ENCODE results near the gene NEK1.

The NEK1 gene

GRCh38 chr4:169366821-169367220, 245.6 kb downstream of the NEK1 start:
- H3K36me3 Mint-ChIP-seq (ENCODE audit: low read depth): no peaks in the 10 kb centered on the region
- H3K9me3 Mint-ChIP-seq: peaks cover 16% of the 10 kb centered on the region
- H3K4me3 Mint-ChIP-seq: no peak overlapping the region
- H3K4me1 Mint-ChIP-seq: no peaks in the 10 kb centered on the region
- no peak overlapping the region for H3K27ac Mint-ChIP-seq
- TF ChIP-seq, protein P1, sequence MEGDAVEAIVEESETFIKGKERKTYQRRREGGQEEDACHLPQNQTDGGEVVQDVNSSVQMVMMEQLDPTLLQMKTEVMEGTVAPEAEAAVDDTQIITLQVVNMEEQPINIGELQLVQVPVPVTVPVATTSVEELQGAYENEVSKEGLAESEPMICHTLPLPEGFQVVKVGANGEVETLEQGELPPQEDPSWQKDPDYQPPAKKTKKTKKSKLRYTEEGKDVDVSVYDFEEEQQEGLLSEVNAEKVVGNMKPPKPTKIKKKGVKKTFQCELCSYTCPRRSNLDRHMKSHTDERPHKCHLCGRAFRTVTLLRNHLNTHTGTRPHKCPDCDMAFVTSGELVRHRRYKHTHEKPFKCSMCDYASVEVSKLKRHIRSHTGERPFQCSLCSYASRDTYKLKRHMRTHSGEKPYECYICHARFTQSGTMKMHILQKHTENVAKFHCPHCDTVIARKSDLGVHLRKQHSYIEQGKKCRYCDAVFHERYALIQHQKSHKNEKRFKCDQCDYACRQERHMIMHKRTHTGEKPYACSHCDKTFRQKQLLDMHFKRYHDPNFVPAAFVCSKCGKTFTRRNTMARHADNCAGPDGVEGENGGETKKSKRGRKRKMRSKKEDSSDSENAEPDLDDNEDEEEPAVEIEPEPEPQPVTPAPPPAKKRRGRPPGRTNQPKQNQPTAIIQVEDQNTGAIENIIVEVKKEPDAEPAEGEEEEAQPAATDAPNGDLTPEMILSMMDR (IDR thresholded peaks at IDR 0.05; ENCODE audit: unreplicated experiment in 3 of 3): no peak
- H3K27me3 Mint-ChIP-seq (ENCODE audit: low read depth): peaks cover 4% of the 10 kb centered on the region

DNA sequence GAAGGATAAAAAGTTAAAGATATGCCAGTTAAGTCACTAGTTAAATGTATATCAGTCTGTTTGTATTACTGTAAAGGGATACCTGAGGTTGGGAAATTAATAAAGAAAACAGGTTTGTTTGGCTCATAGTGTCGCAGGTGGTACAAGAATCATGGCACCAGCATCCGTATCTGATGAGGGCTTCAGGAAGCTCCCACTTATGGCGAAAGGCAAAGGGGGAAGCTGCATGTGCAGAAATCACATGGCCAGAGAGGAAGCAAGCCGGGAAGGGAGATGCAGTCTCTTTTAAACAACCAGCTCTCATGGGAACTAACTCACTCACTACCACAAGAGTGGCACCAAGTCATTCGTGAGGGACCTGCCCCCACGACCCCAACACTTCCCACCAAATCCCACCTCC, 249.8 kb downstream of the NEK1 start:
- no peaks in the 10 kb centered on the region for H3K27me3 Mint-ChIP-seq (ENCODE audit: low read depth)
- H3K9me3 Mint-ChIP-seq: peaks cover 14% of the 10 kb centered on the region
- H3K36me3 Mint-ChIP-seq (ENCODE audit: low read depth): no peaks in the 10 kb centered on the region
- H3K4me1 Mint-ChIP-seq: no peaks in the 10 kb centered on the region
- no peak overlapping the region for H3K27ac Mint-ChIP-seq
- no peak overlapping the region for H3K4me3 Mint-ChIP-seq
- TF ChIP-seq, protein P1 (IDR thresholded peaks at IDR 0.05; ENCODE audit: unreplicated experiment in 3 of 3): no peak

- Mint-ChIP-seq H3K36me3 (ENCODE audit: low read depth) (no peaks in the 10 kb centered on the region), H3K27ac (no peak overlapping the region), H3K4me1 (no peaks in the 10 kb centered on the region), H3K27me3 (ENCODE audit: low read depth) (no peaks in the 10 kb centered on the region), H3K9me3 (peaks cover 12% of the 10 kb centered on the region), H3K4me3 (no peak overlapping the region)
- TF ChIP-seq, protein P1 (IDR thresholded peaks at IDR 0.05; ENCODE audit: unreplicated experiment in 3 of 3): no peak
Measured at GRCh38 chr4:169361756-169362155, 250.6 kb downstream of the NEK1 start.

GRCh38 chr4:169359961-169360360, 252.4 kb downstream of the NEK1 start:
- Mint-ChIP-seq H3K27me3 (ENCODE audit: low read depth) (no peaks in the 10 kb centered on the region), H3K27ac (no peak overlapping the region), H3K4me1 (no peaks in the 10 kb centered on the region), H3K36me3 (ENCODE audit: low read depth) (no peaks in the 10 kb centered on the region), H3K9me3 (peaks cover 2% of the 10 kb centered on the region), H3K4me3 (no peak overlapping the region)
- TF ChIP-seq, protein P1 (IDR thresholded peaks at IDR 0.05; ENCODE audit: unreplicated experiment in 3 of 3): no peak

- Mint-ChIP-seq H3K4me1 (peaks cover 4% of the 10 kb centered on the region), H3K9me3 (no peaks in the 10 kb centered on the region), H3K27me3 (ENCODE audit: low read depth) (no peaks in the 10 kb centered on the region), H3K4me3 (no peak overlapping the region), H3K36me3 (ENCODE audit: low read depth) (no peaks in the 10 kb centered on the region), H3K27ac (peak overlapping the region in 1 of 3 experiments; percentile 29)
- TF ChIP-seq, protein P1 (IDR thresholded peaks at IDR 0.05; ENCODE audit: unreplicated experiment in 3 of 3): no peak
Measured at GRCh38 chr4:169352360-169352759, 260.0 kb downstream of the NEK1 start.

- peak overlapping the region in 1 of 3 experiments; percentile 29 for H3K27ac Mint-ChIP-seq
- H3K9me3 Mint-ChIP-seq: no peaks in the 10 kb centered on the region
- peaks cover 4% of the 10 kb centered on the region for H3K4me1 Mint-ChIP-seq
- TF ChIP-seq, protein P1 (IDR thresholded peaks at IDR 0.05; ENCODE audit: unreplicated experiment in 3 of 3): no peak
- no peak overlapping the region for H3K4me3 Mint-ChIP-seq
- no peaks in the 10 kb centered on the region for H3K27me3 Mint-ChIP-seq (ENCODE audit: low read depth)
- H3K36me3 Mint-ChIP-seq (ENCODE audit: low read depth): no peaks in the 10 kb centered on the region
Measured at GRCh38 chr4:169351872-169352271, 260.5 kb downstream of the NEK1 start.

All from nephron (organoid).